ENCODE results near the gene ELOVL6.

ELOVL6 gene

DNA sequence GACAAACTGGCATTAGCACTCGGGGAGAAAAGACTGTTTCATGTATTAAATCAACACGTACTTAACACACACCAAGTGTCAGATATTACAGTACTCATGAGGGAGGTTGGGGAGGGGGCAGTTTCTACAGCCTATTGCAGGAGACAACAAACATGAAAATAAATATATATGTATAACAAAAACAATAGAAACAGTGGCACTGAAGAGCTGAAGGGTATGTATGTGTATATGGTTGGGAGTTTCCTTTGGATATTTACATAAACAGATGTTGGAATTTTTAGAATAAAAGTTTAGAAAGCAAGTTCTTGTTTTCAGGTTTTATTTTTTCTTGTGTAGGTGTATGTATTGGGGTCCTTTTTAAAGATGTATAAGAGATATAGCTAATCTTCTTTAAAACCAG lies 133.5 kb downstream of the ELOVL6 start:
- no peak overlapping the region for H3K4me3 ChIP-seq (ENCODE audit: control insufficient read depth, low read depth, low read length)
- no peak for DNase-seq (ENCODE audit: low read depth)
- TF ChIP-seq, protein P1, sequence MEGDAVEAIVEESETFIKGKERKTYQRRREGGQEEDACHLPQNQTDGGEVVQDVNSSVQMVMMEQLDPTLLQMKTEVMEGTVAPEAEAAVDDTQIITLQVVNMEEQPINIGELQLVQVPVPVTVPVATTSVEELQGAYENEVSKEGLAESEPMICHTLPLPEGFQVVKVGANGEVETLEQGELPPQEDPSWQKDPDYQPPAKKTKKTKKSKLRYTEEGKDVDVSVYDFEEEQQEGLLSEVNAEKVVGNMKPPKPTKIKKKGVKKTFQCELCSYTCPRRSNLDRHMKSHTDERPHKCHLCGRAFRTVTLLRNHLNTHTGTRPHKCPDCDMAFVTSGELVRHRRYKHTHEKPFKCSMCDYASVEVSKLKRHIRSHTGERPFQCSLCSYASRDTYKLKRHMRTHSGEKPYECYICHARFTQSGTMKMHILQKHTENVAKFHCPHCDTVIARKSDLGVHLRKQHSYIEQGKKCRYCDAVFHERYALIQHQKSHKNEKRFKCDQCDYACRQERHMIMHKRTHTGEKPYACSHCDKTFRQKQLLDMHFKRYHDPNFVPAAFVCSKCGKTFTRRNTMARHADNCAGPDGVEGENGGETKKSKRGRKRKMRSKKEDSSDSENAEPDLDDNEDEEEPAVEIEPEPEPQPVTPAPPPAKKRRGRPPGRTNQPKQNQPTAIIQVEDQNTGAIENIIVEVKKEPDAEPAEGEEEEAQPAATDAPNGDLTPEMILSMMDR (IDR thresholded peaks at IDR 0.05; ENCODE audit: control insufficient read depth, insufficient read depth, low read depth, low read length, missing control alignments): no peak

DNA sequence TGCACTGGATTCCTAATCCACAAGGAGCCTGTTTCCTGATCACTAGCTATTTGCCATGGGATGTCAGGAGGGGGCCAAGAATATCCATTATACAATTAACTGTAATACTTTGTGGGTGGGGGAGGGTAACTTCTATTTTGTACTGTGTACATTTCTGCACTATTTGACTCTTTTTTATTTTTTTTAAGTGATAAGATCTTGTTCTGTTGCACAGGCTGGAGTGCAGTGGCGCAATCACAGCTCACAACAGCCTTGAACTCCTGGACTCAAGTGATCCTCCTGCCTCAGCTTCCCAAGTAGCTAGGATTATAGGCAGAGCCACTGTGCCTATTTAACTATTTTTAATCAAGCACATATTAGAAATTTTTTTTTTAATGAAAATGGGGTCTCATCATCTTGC lies 134.1 kb downstream of the ELOVL6 start:
- no peak for DNase-seq (ENCODE audit: low read depth)
- TF ChIP-seq, protein P1 (IDR thresholded peaks at IDR 0.05; ENCODE audit: control insufficient read depth, insufficient read depth, low read depth, low read length, missing control alignments): no peak
- H3K4me3 ChIP-seq (ENCODE audit: control insufficient read depth, low read depth, low read length): no peak overlapping the region

DNA sequence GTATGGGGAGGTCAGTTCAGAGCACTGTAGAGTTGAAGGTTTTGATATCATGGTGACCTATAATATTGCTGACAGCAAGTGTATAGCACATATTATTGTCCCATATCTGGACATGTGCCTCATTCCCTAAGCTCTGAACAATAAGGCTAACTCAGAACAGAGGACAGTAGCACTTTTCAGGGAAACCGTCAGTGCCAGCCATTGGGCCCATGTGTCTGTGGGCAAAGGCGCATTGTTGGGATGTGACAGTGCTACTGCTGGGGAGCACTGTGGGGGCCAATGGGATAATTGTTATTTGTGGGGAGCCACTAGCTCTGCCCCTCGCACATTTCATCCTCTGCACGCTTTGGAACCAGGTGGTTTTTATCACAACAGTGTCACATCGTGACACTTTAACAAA lies 136.2 kb downstream of the ELOVL6 start:
- H3K4me3 ChIP-seq (ENCODE audit: control insufficient read depth, low read depth, low read length): no peak overlapping the region
- DNase-seq (ENCODE audit: low read depth): no peak
- TF ChIP-seq, protein P1 (IDR thresholded peaks at IDR 0.05; ENCODE audit: control insufficient read depth, insufficient read depth, low read depth, low read length, missing control alignments): no peak

DNA sequence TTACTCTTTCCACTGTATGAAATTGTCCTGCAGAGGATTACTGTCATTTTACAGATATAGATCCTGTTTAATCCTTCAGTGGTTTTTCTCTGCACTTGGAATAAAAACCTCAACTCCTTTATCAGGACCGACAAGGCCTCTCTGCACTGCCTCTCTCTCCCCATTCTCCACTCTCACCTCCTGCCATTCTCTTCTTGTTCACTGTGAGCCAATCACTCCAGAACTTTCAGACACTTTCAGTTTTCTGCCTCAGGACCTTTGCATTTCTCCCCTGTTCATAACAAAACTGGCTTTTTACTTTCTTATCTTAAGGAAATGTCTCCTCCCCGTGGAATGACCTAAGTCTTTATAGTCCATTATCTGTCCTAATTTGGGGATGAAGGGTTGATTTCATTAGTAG lies 137.3 kb downstream of the ELOVL6 start:
- TF ChIP-seq, protein P1 (IDR thresholded peaks at IDR 0.05; ENCODE audit: control insufficient read depth, insufficient read depth, low read depth, low read length, missing control alignments): no peak
- no peak overlapping the region for H3K4me3 ChIP-seq (ENCODE audit: control insufficient read depth, low read depth, low read length)
- no peak for DNase-seq (ENCODE audit: low read depth)

DNA sequence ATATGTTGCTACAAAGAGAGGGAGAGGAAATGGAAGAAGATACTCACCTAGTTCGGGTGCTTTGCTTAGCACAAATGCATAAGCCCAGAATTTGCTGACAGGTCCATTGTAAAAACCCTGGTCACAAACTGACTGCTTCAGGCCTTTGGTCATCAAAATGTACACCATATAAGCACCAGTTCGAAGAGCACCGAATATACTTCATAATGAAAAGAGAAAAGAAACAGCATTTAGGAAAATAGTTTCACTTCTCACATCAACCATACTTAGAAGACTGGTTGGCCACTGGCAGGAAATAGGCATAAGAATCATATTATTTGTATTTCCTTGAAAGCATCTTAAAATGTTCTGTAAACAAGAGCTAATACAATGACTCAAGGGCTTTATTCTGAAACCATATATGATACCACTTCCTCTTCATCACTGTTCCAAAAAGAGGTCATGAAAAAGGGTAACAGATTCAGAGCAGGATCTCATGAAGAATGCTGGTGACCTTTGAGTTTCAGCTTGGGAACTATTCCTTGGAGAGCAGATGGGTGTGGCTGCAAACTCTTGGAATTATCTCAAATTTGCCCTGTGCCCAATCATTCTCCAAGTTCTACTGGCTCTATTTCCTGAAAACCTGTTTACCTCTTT lies 138.7 kb downstream of the ELOVL6 start:
- TF ChIP-seq, protein P1 (IDR thresholded peaks at IDR 0.05; ENCODE audit: control insufficient read depth, insufficient read depth, low read depth, low read length, missing control alignments): no peak
- no peak for DNase-seq (ENCODE audit: low read depth)
- H3K4me3 ChIP-seq (ENCODE audit: control insufficient read depth, low read depth, low read length): no peak overlapping the region

DNA sequence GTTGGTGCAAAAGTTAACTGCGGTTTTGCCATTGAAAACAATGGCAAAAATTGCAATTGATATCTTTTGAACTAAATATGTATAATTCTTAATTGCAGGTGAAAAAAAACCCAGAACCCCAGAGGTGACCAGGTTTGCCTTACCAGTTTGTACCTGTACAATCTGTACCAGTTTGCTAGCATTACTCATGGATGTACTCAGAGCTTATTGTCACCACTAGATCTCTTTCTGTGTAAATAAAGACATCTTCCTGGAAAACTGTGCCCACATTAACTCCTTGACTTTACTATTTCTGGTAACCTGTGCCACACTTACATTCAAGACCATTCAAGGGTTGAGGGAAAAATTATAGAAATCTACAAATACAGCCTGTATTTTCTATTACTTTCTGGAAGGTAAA lies 139.7 kb downstream of the ELOVL6 start:
- no peak overlapping the region for H3K4me3 ChIP-seq (ENCODE audit: control insufficient read depth, low read depth, low read length)
- TF ChIP-seq, protein P1 (IDR thresholded peaks at IDR 0.05; ENCODE audit: control insufficient read depth, insufficient read depth, low read depth, low read length, missing control alignments): no peak
- no peak for DNase-seq (ENCODE audit: low read depth)
